GM23338 (cell line): ENCODE results near the gene SULT6B1. TPM values are rescaled to one million over a fixed set of nuclear protein-coding genes. Genes with fewer than 3 reads are reported as not detected.
A peak's percentile ranks its signal among the peaks of the same experiment; 100 is the strongest.
"Not testable (repeated sequence)": the region's sequence is repeated elsewhere in the genome, so short reads cannot be mapped to it uniquely, and the experiment has no call there.

Source experiments
- ATAC-seq: fragments of 200-7000 bp; cut with Tn5 transposase; 3 replicates; pipeline ENCODE4 v1.9.1; 2020
- DNase-seq: peaks from one replicate; pipeline ENCODE4 v3.0.0-alpha.2; 2015; ENCODE audit warnings: low spot score
- H2AFZ ChIP-seq: fragments of 200-600 bp; sonication (generic); 2 replicates; pipeline ENCODE4 v1.8.0; 2016; ENCODE audit warnings: antibody characterized with exemption, mild to moderate bottlenecking, moderate library complexity
- H3F3A ChIP-seq: fragments of 200-600 bp; sonication (generic); replicated peaks from 2 replicates; pipeline ENCODE4 v1.8.0; 2017; ENCODE audit warnings: antibody characterized with exemption, mixed run types, low read depth
- H3K27ac ChIP-seq: fragments of 200-600 bp; sonication (generic); 2 replicates; pipeline ENCODE4 v1.6.1; 2016; ENCODE audit warnings: low read depth
- H3K27me3 ChIP-seq: fragments of 200-600 bp; sonication (generic); 2 replicates; pipeline ENCODE4 v1.8.0; 2016; ENCODE audit warnings: mild to moderate bottlenecking, mixed run types, moderate library complexity; ENCODE audit not compliant: insufficient read depth
- H3K36me3 ChIP-seq: fragments of 200-600 bp; sonication (generic); 2 replicates; pipeline ENCODE4 v1.8.0; 2016; ENCODE audit warnings: mild to moderate bottlenecking; ENCODE audit not compliant: insufficient read depth
- H3K4me1 ChIP-seq: fragments of 200-600 bp; sonication (generic); 2 replicates; pipeline ENCODE4 v1.8.0; 2016; ENCODE audit warnings: mild to moderate bottlenecking, moderate library complexity; ENCODE audit not compliant: insufficient read depth
- H3K4me2 ChIP-seq: fragments of 200-600 bp; sonication (generic); 2 replicates; pipeline ENCODE4 v1.7.1; 2017; ENCODE audit warnings: mixed run types
- H3K4me3 ChIP-seq: fragments of 200-600 bp; sonication (generic); 2 replicates; pipeline ENCODE4 v1.6.1; 2016; ENCODE audit warnings: mixed run types
- H3K79me2 ChIP-seq: fragments of 200-600 bp; sonication (generic); replicated peaks from 2 replicates; pipeline ENCODE4 v1.8.0; 2017; ENCODE audit warnings: mild to moderate bottlenecking; ENCODE audit not compliant: insufficient read depth
- H3K9me2 ChIP-seq: fragments of 200-600 bp; sonication (generic); 2 replicates; pipeline ENCODE4 v1.8.0; 2017; ENCODE audit not compliant: insufficient read depth
- H4K20me1 ChIP-seq: fragments of 200-600 bp; sonication (generic); replicated peaks from 2 replicates; pipeline ENCODE4 v1.8.0; 2017; ENCODE audit warnings: mild to moderate bottlenecking; ENCODE audit not compliant: insufficient read depth
- H3K27ac Mint-ChIP-seq: 2 replicates; pipeline ENCODE4 v1.8.0; 2020; ENCODE audit warnings: inconsistent platforms, mild to moderate bottlenecking, moderate library complexity, mixed read lengths
- H3K27me3 Mint-ChIP-seq: 3 replicates; pipeline ENCODE4 v1.8.0; 2022; ENCODE audit warnings: low read depth, mild to moderate bottlenecking, moderate library complexity, mixed read lengths, inconsistent platforms; ENCODE audit not compliant: insufficient read depth, poor library complexity
- H3K36me3 Mint-ChIP-seq: 3 replicates; pipeline ENCODE4 v1.8.0; 2021; ENCODE audit warnings: low read depth, mild to moderate bottlenecking, inconsistent platforms, moderate library complexity, mixed read lengths
- H3K4me1 Mint-ChIP-seq: 3 replicates; pipeline ENCODE4 v1.8.0; 2020; ENCODE audit warnings: mild to moderate bottlenecking, inconsistent platforms, mixed read lengths
- H3K4me3 Mint-ChIP-seq: 3 replicates; pipeline ENCODE4 v1.8.0; 2021; ENCODE audit warnings: moderate library complexity, mild to moderate bottlenecking, inconsistent platforms, mixed read lengths
- H3K9me3 Mint-ChIP-seq: 3 replicates; pipeline ENCODE4 v1.8.0; 2020; ENCODE audit warnings: moderate library complexity, mild to moderate bottlenecking, inconsistent platforms, mixed read lengths
- JUNB ChIP-seq: IDR thresholded peaks from one replicate; pipeline ENCODE4 v1.6.1; 2016; ENCODE audit warnings: antibody characterized with exemption; ENCODE audit not compliant: unreplicated experiment
- NANOG ChIP-seq: IDR thresholded peaks from 2 replicates; pipeline ENCODE4 v1.6.1; 2016; ENCODE audit warnings: antibody characterized with exemption, borderline replicate concordance
- ZNF331 ChIP-seq: fragments of 250-450 bp; sonication (Bioruptor Pico); IDR thresholded peaks from 2 replicates; pipeline ENCODE4 v1.5.0; 2020; ENCODE audit warnings: low read depth, mild to moderate bottlenecking, moderate library complexity
- polyA plus RNA-seq: library from polyadenylated mRNA; unstranded; fragments of >200 nt; fragmentation: Nextera tagmentation; extraction: Ambion mirVana; gene quantifications from 2 replicates; pipeline ENCODE4 v1.2.1, GENCODE V29; 2016
- total RNA-seq: library from RNA; depleted of rRNA; stranded (reverse); fragments of >200 nt; shearing (Covaris generic); gene quantifications from 2 replicates; pipeline ENCODE4 v1.2.3, GENCODE V29; 2014
- TF ChIP-seq, protein P1 (sequence below): fragments of 250-450 bp; sonication (Bioruptor Pico); IDR thresholded peaks from 2 replicates; pipeline ENCODE4 v1.5.0; 2020; ENCODE audit warnings: mild to moderate bottlenecking, moderate library complexity
- TF ChIP-seq, protein P2 (sequence below): IDR thresholded peaks from 2 replicates; pipeline ENCODE4 v1.6.1; 2016; ENCODE audit warnings: antibody characterized with exemption

The SULT6B1 gene
- total and polyA plus RNA-seq, 2 experiments from 2014 or later = not detected

DNA sequence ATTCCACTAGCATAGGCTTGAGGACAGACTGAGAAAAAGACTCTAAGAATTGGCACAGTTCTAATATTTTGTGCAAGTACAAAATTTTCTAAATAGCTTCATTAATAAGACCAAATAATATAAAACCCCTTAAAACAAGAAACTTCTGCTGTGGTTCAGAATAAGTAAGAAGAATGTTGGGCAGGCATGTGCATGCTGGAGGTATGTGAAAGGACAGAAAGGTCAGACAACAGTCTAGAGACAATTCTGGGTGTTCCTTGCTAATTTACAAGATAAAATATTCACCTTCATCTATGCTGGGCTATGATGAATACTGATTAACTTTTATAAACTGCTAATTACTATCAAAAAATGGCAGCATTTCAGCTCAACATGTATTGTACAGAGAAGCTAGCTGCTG lies 22.7 kb upstream of the SULT6B1 start (continued):
- TF ChIP-seq, protein P1, sequence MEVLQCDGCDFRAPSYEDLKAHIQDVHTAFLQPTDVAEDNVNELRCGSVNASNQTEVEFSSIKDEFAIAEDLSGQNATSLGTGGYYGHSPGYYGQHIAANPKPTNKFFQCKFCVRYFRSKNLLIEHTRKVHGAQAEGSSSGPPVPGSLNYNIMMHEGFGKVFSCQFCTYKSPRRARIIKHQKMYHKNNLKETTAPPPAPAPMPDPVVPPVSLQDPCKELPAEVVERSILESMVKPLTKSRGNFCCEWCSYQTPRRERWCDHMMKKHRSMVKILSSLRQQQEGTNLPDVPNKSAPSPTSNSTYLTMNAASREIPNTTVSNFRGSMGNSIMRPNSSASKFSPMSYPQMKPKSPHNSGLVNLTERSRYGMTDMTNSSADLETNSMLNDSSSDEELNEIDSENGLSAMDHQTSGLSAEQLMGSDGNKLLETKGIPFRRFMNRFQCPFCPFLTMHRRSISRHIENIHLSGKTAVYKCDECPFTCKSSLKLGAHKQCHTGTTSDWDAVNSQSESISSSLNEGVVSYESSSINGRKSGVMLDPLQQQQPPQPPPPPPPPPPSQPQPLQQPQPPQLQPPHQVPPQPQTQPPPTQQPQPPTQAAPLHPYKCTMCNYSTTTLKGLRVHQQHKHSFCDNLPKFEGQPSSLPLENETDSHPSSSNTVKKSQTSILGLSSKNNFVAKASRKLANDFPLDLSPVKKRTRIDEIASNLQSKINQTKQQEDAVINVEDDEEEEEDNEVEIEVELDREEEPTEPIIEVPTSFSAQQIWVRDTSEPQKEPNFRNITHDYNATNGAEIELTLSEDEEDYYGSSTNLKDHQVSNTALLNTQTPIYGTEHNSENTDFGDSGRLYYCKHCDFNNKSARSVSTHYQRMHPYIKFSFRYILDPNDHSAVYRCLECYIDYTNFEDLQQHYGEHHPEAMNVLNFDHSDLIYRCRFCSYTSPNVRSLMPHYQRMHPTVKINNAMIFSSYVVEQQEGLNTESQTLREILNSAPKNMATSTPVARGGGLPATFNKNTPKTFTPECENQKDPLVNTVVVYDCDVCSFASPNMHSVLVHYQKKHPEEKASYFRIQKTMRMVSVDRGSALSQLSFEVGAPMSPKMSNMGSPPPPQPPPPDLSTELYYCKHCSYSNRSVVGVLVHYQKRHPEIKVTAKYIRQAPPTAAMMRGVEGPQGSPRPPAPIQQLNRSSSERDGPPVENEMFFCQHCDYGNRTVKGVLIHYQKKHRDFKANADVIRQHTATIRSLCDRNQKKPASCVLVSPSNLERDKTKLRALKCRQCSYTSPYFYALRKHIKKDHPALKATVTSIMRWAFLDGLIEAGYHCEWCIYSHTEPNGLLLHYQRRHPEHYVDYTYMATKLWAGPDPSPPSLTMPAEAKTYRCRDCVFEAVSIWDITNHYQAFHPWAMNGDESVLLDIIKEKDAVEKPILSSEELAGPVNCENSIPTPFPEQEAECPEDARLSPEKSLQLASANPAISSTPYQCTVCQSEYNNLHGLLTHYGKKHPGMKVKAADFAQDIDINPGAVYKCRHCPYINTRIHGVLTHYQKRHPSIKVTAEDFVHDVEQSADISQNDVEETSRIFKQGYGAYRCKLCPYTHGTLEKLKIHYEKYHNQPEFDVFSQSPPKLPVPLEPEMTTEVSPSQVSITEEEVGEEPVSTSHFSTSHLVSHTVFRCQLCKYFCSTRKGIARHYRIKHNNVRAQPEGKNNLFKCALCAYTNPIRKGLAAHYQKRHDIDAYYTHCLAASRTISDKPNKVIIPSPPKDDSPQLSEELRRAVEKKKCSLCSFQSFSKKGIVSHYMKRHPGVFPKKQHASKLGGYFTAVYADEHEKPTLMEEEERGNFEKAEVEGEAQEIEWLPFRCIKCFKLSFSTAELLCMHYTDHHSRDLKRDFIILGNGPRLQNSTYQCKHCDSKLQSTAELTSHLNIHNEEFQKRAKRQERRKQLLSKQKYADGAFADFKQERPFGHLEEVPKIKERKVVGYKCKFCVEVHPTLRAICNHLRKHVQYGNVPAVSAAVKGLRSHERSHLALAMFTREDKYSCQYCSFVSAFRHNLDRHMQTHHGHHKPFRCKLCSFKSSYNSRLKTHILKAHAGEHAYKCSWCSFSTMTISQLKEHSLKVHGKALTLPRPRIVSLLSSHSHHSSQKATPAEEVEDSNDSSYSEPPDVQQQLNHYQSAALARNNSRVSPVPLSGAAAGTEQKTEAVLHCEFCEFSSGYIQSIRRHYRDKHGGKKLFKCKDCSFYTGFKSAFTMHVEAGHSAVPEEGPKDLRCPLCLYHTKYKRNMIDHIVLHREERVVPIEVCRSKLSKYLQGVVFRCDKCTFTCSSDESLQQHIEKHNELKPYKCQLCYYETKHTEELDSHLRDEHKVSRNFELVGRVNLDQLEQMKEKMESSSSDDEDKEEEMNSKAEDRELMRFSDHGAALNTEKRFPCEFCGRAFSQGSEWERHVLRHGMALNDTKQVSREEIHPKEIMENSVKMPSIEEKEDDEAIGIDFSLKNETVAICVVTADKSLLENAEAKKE (CRISPR knock-in tag) = no peak
- no peak for TF ChIP-seq JUNB
- TF ChIP-seq, protein P2, sequence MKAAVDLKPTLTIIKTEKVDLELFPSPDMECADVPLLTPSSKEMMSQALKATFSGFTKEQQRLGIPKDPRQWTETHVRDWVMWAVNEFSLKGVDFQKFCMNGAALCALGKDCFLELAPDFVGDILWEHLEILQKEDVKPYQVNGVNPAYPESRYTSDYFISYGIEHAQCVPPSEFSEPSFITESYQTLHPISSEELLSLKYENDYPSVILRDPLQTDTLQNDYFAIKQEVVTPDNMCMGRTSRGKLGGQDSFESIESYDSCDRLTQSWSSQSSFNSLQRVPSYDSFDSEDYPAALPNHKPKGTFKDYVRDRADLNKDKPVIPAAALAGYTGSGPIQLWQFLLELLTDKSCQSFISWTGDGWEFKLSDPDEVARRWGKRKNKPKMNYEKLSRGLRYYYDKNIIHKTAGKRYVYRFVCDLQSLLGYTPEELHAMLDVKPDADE = no peak
- TF ChIP-seq ZNF331 (CRISPR knock-in tag) = no peak
- no peak for TF ChIP-seq NANOG

DNA sequence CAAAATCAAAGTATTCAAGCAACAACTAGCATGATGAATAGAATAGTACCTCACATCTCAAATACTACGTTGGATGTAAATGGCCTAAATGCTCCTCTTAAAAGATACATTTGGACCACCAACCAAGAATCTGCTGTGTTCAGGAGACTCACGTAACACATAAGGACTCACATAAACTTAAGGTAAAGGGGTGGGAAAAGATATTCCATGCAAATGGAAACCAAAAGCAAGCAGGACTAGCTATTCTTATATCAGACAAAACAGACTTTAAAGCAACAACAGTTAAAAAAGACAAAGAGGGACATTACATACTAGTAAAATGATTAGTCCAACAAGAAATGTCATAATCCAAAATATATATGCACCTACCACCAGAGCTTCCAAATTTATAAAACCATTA lies 18.3 kb upstream of the SULT6B1 start:
- H3K4me3 ChIP-seq, H4K20me1 ChIP-seq, ATAC-seq, H3K4me2 ChIP-seq, H3K9me2 ChIP-seq, DNase-seq, H3K4me1 ChIP-seq, H3K27me3 ChIP-seq, H2AFZ ChIP-seq: not testable (repeated sequence)
- Histone ChIP-seq H3K79me2 (peaks cover 62% of the 10 kb centered on the region), H3F3A (peaks cover 14% of the 10 kb centered on the region), H3K36me3 (peaks cover 75% of the 10 kb centered on the region), H3K27ac (peak overlapping the region; percentile 97)
- peaks cover 34% of the 10 kb centered on the region for H3K27me3 Mint-ChIP-seq
- peaks cover 85% of the 10 kb centered on the region for H3K9me3 Mint-ChIP-seq
- H3K4me1 Mint-ChIP-seq = peaks cover 36% of the 10 kb centered on the region
- peak overlapping the region; percentile 98 for H3K27ac Mint-ChIP-seq
- H3K36me3 Mint-ChIP-seq = peaks cover 100% of the 10 kb centered on the region
- peak overlapping the region; percentile 16; the same call in 1 of the 3 replicates for H3K4me3 Mint-ChIP-seq
